Stimulated activated CD4-positive, alpha-beta T cell treated with anti-CD3 and anti-CD28 coated beads, Interleukin-4, amount 100 ng/mL, for 24 hours (primary cell): ENCODE results near the gene CRYAA.
"Not testable (repeated sequence)": the region's sequence is repeated elsewhere in the genome, so short reads cannot be mapped to it uniquely, and the experiment has no call there.

Experiments used
- DNase-seq: peaks from one replicate; pipeline ENCODE4 v3.0.0-alpha.2; 2020

The CRYAA gene

DNA sequence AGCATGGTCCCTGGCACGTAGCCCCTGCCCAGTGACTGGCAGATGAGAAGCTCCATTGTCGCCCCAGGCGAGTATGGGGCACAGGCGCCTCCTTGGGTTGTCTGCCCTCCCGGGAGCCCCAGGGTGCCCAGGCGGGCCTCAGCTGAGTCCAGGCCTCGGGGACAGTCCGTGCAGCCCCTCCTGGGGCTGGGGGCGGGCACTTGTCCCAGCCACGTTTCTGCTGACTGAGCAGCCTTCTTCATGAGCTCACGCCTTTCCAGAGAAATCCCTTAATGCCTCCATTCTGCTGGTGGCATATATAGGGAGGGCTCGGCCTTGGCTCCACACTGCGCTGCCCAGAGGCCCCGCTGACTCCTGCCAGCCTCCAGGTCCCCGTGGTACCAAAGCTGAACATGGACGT is at the start of gene CRYAA:
Gene CRYAA (plus strand): TSS at position 301 of the 400 bp plus-strand sequence. CDS start 92 bp downstream, at position 393.
- DNase-seq, result not testable (repeated sequence)

DNA sequence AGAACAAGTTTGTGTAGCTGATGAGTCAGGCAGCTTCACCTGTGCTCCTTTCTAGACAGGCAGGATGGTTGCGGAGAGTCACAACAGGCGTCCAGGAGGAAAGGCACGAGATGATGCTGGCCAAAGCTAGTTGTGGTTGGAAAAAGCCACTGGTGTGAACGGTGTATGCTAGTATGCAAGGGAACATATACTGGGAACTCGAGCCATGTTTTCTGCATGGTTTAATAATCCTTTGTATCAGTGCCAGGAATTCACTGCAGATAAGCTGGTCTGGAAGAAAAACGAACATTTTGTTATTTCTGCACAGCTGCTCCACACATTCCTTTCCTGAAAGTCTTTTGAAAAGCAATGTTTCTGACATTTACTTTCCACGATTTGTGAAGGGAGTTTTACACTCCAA is 38.7 kb upstream of the CRYAA start:
- DNase-seq, result not testable (repeated sequence)

DNA sequence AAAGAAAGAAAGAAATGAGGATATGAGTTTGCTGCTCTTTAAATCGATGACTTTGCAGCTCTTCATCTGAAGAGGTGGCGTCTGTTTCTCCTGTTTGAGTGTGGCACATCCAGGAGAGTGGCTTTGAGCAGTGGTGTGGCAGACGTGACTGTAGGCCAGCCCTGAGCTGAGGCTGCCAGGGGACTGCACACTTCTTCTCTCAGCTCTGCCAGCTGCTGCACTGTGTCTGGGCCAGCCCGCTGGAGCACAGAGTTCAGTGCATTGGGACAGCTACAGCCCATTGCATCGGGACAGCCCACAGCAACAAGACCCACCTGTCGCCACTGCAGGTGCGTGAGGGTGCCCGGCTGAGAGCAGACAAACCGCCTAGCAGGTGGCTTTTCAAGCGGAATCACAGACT is 34.3 kb upstream of the CRYAA start:
- not testable (repeated sequence) for DNase-seq

- not testable (repeated sequence) for DNase-seq
Measured at GRCh38 chr21:43138944-43139343, 29.9 kb upstream of the CRYAA start.

DNA sequence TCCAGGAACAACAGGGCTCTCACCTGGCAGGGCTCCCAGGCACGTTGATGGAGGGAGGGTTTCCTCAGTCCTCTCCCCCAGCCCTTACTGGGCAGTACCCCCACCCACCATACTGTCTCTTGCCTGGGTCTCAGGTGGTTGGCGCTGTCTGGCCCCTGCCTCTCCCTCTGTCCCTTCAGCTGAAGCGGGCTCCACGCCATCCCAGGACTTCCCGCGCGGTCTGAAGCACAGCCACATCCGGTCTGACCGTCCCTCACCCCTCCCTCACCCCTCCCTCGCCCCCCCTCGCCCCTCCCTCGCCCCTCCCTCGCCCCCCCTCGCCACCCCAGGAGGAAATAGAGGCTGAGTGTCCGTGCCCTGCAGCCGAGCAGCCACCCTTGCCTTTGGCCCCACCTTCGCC is 27.4 kb upstream of the CRYAA start:
- DNase-seq, result not testable (repeated sequence)

DNA sequence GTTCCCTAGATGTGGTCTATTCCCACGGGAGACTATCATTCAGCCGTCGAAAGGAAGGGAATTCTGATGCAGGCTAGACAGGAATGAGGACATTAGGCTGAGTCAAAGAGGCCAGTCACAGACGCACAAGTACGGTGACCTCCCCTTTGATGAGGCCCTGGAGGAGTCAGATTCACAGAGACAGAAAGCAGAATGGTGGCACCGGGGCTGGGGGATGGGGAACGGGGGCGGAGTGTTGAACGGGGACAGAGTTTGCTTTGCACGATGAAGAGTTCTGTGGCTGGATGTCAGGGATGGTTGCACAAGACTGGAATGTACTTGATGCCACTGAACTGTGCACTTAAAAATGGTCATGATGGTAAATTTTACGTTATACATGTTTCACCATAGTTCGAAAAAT is 22.2 kb upstream of the CRYAA start:
- DNase-seq, result not testable (repeated sequence)

DNA sequence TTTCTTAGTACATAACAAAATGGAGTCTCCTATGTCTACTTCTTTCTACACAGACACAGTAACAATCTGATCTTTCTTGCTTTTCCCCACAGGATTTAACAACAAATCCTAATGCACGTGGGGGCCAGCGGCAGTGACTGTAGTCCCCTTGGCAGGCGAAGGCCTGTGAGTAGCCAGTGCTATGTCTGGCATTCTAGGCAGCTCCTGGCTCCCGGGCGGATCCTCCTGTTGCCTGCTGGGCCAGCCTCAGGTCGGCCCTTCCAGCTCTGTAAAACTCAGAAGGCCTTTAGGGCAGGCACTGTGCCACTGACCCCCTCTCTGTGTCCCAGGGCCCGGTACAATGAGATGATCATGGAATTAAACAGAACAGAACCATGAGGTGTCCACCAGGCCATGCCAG is 20.8 kb upstream of the CRYAA start:
- not testable (repeated sequence) for DNase-seq

- not testable (repeated sequence) for DNase-seq
Measured at GRCh38 chr21:43149344-43149743, 19.5 kb upstream of the CRYAA start.

DNA sequence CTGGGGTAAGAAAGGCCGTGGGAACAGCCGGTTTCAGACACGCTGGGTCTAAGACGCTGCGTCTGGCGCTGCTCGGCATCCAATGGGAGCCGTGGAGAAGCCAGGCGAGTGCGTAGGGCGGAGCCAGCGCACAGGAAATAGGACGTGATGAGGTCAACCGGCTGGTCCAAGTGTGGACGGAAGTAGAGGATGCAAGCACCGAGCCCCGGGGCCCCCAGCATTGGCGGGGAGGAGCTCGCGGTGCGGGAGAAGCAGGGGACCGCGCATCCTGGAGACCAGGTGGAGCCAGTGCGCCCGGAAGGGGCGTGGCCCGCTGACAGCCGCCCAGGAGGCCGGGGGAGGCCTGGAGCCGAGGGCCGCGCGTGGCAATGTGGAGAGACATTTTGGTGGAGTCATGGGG is 15.2 kb upstream of the CRYAA start:
- DNase-seq, result not testable (repeated sequence)

- DNase-seq, result not testable (repeated sequence)
Measured at GRCh38 chr21:43159279-43160175, 9.3 kb upstream of the CRYAA start.

- not testable (repeated sequence) for DNase-seq
Measured at GRCh38 chr21:43161826-43162707, 6.7 kb upstream of the CRYAA start.

DNA sequence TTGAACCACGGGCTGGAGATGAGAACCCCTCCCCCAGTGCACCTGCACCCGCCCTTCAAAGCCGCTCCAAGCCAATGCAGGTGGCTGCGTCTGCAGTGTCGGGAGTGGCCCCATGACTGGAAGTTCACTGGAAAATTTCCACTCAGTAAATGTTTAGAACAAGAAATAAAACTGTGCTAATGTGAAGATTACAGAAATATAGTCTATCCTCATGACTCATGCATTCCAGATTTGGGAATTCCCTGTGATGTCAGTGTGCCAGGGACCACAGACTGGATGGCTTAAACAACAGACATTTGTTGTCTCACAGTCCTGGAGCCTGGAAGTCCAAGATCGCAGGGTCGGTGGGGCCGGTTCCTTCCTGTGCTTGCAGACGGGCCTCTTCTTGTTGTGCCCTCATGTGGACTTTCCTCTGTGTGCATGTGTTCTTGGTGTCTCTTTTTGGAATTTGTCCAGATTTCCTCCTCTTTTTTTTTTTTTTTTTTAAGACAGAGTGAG is 6.1 kb upstream of the CRYAA start:
- not testable (repeated sequence) for DNase-seq

DNA sequence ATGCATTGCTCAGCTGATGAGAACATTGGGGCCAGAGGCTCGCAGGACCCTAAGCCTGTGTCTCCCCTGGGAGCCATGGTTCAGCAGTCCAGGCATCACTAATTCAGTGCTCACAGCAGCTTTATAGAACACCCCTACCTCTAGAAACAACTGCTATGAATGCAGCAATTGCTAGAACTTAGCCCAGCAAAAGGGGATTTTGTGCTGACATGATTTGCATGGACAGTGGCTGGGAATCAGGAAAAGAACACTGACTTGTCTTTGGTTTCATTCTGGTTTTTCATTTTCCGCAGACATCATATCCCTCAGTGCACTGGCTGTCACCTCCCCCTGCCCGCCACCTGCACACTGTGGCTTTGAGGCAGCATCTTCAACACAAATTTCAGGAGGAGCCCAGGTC is 4.0 kb upstream of the CRYAA start:
- DNase-seq, result not testable (repeated sequence)

DNA sequence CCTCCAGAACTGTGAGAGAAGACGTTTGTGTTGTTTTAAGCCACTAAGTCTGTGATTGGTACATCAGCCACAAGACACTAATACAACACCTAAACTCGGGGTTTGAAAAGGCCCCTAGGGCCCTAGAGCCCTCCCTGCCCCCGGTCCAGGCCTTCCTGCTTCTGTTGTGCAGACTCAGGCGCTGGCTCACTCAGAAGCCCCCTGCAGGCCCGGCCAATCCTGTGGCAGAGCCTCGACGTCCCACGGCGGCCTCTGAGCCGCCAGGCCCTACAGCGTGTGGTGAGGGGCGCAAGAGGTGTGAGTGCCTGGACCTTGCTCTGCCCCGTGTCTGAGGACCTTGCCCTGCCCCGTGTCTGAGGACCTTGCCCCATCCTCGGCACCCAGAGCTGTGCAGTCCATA is 3.1 kb upstream of the CRYAA start:
- DNase-seq, result not testable (repeated sequence)

GRCh38 chr21:43169230-43169886 is 550 bp downstream of the CRYAA start:
- DNase-seq, result not testable (repeated sequence)

GRCh38 chr21:43169891-43170290 is 1.1 kb downstream of the CRYAA start:
- DNase-seq, result not testable (repeated sequence)

- DNase-seq, result not testable (repeated sequence)
Measured at GRCh38 chr21:43172812-43173211, 4.0 kb downstream of the CRYAA start.

GRCh38 chr21:43173438-43173837 is 4.6 kb downstream of the CRYAA start:
- not testable (repeated sequence) for DNase-seq

DNA sequence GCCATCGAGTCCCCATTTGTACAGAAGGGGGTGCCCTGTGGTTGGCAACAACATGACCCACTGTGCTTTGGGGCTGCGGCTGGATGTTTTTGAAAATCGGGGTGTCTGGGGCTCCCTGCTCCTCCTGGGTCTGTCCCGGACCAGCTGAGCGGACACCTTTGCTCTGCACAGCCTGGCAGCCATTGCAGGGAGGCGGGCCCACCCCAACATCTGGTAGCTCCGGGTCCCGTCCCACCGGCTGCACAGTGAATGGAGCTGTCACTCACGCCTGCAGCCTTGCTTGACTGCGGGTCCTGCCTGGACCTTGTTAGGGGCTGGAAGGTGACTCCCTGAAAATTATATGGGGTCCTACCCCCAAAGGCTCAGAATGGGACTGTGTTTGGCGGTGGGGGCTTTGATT is 5.1 kb downstream of the CRYAA start:
- DNase-seq, result not testable (repeated sequence)

DNA sequence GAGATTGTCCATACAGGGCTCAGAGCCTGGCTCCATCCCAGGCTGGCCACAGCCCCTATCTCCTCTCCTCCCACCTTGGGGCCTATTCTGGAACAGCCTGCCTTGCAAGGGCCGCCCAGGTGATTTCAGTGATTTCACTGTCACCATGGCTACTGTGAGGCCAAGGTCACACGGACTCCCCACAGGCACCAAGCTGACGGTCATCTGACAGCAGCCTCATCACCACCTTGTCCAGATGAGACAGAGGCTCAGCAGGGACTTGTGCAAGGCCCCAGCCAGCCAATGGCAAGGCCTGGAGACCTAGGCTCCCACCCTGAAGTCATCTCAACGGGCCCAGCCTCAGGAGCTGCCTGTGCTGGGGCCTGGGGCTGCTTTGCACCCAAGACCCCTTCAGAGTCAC is 6.2 kb downstream of the CRYAA start:
- DNase-seq, result not testable (repeated sequence)

DNA sequence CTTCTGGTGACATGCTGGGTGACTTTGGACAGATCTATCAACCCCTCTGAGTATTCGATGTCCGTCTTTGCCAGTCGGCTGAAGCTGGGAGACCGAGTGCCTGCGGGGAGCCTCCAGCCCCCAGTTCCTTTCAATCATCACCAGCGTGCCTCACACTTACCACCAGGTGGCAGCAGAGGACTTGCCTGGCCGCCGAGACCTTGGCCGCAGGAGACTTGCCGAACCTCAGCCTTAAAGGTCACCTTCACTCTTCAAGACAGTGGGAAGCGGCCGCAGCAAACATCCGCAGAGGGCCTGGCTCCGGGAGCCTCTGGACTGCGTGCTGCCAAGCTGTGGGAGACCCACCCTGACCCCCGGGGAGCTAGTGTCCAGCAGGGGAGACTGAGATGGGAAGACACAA is 7.8 kb downstream of the CRYAA start:
- DNase-seq, result not testable (repeated sequence)

GRCh38 chr21:43177043-43177906 is 8.5 kb downstream of the CRYAA start:
- DNase-seq, result not testable (repeated sequence)
